ENCODE measurements around the gene ORC3.
"Not testable (repeated sequence)": the region's sequence is repeated elsewhere in the genome, so short reads cannot be mapped to it uniquely, and the experiment has no call there.

ORC3 gene

DNA sequence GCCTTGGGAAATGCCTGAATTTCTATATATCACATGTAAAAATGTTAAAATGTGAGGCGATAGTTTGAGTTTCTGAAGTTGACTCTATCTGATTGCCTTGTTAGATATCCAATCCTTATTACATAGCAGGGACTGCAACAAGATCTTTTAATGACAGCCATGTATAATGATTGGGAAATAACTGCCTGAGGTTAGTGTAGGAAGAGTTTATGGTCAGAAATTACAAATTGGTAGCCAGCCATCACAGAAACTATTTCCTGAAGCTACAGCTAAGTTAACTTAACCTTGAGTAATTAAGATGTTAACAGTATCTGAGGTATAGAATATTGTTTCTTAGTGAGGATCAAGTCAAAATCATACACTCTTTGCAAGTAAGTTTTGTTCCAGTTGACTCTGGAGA, 71.1 kb downstream of the ORC3 start:
- peak; percentile 12 for DNase-seq (ENCODE audit: low spot score)

DNA sequence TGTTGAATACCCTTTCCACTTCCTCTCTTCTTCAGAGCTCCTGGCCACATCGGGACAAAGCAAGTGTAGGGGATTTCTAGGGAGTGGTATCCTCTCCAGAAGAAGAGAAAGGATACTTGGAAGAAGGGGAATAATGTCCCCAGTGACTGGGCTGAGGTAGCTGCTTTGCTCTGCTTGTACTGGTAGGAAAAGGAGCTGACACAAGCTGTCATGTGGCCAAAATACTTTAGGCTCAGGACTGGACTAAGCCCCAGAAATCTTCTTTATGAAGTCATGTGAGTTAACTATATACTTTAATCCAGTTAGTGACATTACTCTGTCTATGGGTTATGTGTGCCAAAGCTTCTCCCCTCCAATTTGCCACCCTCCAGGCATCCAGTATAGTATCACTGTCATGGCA, 71.6 kb downstream of the ORC3 start:
- DNase-seq (ENCODE audit: low spot score): peak; percentile 16

DNA sequence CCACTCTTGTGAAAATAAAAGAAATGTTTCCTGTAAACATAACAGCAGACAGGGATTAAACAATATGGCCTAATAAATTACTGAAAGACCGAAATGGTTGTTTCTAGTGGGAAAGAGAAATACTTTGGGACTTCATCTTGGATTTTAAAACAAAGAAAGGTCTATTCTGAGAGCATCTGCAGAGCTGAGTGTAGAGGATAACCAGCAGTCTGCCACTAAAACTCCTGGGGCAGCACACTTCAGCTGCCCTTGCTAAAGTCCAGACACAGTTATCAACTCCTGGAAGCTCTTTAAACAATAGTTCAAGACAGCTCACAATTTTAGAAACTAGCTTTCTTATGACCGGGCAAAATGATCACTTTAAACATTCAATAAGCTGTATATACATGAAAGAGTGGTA, 73.5 kb downstream of the ORC3 start:
- no peak for DNase-seq (ENCODE audit: low spot score)

DNA sequence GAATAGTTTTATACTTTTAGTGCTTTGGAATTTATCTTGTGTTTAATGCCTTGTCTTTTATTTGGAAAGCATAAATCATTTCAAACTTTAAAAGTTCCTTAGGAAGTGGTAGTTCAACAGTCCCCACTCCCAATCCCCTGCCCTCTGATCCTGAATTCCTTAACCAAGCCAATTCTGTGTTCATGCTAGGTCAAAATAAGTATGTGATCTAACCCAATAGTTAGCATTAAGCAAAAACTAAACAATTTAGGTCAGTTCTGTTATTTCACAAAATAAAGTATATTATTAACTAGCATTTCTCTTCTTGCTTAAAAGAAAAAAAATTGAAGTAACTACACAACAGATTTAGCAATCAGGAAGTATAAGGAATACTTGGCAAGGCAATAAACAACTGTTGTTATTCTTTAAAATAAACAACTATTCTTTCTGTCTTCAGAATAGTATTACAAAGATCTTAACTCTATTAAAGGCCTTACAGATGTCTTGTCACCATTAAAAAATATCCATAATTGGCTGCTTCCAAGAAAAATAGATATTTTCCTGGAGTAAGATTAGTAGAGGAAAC, 75.1 kb downstream of the ORC3 start:
- DNase-seq (ENCODE audit: low spot score): no peak

DNA sequence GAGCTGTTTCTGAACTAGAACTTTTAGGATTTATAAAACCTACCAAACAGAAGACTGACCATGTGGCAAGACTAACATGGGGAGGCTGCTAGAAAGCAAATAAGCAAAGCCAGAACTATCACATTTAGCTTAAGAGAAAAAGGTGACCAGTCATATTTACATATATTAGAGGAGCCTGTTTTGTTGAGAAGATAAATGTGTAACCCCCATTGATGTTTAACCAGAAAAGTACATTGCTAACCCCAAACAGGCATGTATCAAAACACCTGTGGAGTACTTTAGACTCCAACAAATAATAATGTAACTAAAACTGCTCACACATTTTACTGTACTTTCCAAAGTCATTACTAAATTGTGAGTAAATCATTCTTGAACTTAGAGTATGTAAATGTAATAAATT, 77.1 kb downstream of the ORC3 start:
- DNase-seq (ENCODE audit: low spot score): no peak

DNA sequence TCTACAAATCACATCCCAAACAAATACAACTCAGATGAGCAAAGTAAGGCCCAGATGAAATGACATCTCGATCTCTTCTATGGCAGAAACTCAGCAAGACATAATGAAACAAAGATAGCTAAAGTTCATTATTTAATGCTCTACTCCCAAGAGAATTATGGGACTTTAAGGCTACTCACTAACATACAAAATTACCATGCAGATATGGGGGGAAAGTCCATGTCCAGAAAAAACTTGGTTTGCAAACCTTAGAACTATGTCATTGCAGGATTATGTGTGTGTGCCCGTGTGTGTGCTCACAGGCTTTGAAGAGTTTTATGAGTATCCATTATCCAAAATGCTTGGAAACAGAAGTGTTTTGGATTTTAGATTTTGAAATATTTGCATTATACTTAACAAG, 78.1 kb downstream of the ORC3 start:
- DNase-seq (ENCODE audit: low spot score): no peak

DNA sequence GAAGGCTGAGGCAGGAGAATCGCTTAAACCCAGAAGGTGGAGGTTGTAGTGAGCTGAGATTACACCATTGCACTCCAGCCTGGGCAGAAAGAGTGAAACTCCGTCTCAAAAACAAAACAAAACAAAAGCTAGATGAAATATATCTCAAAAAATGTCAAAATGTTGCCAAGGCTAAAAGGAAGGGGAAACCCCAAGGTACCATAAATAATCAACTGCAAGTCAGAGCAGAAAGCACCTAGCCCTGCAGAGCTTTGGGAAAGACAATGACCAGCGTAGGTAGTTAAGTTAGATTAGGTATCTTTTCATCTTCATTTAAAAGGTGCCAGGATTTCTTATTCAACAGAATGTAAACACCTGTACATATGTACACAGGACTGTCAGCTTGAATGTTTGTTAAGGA, 79.1 kb downstream of the ORC3 start:
- no peak for DNase-seq (ENCODE audit: low spot score)

DNA sequence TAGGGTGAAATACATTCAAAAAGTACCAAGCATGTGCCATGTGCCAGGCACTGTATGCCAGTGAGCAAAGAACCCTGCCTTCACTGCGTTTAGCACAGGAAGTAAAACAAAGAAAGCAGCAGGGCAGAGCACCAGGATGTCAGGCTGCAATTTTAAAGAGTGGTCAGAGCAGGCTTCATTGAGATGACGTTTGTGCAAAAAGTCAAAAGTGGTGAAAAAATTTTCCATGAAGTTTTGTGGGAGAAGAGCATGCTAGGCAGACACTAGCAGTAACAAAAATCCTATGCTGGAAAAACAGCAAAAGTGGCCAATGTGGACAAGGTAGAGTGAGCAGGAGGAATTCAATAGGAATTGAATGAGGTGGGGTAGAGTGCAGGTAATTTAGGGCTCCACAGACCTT, 80.8 kb downstream of the ORC3 start:
- DNase-seq (ENCODE audit: low spot score): no peak

DNA sequence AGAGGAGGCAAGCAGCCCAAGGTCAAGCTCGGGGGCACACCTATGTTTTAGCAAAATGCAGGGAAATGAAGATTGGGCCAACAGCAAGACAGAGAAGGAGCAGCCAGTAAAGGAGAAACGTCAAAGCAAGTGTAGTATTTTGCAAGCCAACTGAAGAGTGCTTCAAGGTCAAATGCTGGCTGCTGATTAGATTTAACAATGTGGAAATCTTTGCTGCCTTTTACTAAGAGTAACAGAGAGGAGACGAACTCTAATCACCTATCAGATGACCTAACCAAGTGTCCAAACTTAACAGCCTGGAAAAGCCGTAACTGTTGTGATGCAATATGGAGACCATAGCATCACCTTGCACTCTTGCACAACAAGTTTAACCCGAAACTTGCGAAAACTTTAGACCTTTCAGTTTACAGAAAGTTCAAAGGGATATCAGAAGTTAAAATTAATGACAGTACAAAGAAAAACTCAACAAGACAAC, 81.7 kb downstream of the ORC3 start:
- DNase-seq (ENCODE audit: low spot score): no peak

DNA sequence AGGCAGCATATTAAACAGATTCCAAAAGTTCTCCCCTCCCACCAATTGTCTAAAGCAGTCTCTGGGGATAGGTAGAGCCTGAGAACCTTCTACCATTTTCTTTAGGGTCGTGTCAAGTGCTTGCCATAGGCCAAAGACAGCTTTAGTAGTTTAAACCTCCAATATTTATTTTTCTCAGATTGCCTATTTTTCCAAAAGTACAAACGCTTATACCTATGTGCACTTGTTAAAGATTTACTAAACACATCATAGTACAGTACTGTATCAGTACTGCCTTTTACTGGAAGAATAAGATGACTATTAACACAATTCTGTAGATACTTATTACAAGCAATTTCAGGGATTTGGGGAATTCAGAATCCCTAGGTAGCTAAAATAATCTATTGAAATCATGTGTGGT, 82.7 kb downstream of the ORC3 start:
- no peak for DNase-seq (ENCODE audit: low spot score)

DNA sequence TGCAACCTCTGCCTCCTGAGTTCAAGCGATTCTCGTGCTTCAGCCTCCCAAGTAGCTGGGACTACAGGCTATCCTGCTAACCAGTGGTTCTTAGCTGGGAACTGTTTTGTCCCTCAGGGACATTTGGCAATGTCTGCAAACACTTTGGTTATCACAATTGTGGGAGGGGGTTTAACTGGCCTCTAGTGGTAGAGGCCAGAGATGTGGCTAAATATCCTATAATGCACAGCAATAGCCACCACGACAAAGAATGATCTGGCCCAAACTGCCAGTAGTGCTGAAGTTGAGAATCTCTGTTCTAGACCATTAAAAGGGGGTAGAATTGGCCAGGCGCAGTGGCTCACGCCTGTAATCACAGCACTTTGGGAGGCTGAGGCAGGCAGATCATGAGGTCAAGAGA, 83.3 kb downstream of the ORC3 start:
- DNase-seq (ENCODE audit: low spot score): no peak

DNA sequence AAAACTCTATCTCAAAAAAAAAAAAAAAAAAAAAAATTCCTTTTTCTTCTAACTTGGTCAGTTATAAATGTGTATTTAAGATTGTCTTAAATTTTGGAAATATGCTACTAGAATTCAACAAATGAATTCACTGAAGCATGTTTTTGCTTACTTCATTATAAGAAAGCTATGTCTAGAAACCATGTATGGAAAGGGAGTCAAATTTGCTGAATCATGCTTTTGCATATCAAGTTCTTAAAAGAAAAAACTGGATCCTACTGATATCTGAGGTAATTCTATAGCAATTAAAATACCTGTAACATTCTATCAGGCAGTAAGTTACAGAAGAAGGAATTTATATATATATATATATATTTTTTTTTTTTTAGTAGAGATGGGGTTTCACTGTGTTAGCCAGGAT, 84.4 kb downstream of the ORC3 start:
- no peak for DNase-seq (ENCODE audit: low spot score)

DNA sequence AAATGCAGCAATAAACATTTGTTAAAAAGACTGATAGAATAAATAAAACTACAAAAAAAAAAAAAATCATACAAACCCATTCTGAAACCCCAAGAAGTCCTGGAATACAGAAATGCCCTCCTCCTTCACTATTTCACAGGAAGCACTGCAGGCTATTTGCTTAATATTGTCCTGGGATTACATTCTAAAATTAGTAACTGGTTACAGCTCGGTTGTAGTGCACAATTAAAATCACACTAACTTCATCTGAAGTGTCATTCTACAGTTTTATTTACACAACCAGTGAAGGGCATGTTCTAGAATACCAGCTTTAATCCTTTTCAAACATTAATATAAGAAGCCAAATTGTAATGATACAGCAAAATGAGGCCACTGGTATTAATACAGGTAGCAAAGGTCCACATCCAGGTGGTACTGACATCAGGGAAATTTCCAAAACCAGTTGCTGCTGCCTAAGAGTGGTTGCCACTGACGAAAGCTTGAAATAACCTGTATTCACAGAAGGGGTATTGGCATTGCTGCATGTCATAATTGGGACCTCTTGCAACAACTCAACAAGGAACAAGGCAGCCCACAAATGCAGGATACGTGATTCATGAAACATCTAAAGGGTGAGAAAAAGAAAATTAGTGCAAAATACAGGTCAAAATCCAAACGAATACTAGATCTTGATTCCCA, 85.2 kb downstream of the ORC3 start:
- no peak for DNase-seq (ENCODE audit: low spot score)

DNA sequence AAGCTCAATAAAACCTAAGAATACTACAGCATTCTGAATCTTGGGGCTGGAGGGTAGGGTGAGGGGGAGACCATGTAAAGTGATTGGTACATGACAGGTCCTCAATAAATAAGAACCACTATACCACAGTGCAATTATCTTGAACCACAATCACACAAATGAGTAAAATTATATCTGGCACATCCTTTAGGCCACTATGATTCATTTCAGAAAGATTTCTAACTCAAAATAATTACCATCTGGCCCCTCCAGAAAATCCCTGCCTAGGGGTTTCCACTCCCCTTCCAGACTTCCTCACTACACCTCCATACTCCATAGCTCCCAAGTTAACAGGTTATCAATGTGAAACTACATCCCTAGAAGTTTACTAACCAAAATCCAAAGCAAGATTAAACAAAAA, 92.4 kb downstream of the ORC3 start:
- peak; percentile 14 for DNase-seq (ENCODE audit: low spot score)

DNA sequence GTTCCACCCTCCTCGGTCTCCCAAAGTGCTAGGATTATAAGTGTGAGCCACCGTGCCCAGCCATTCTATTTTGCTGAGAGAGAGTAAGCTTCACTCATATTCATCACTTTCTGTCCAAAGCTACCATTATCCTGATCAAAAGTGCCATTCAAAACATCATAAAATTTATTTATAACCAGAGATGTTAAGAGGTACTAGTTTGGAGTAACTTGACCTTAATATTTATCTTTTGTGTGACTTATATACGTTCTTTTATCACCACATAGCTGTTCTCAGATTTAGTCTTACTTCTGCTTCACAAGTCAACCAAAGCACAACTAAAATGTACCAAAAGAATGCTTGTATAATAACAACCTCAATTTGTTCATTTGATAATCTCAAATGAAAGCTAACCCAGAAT, 94.0 kb downstream of the ORC3 start:
- DNase-seq (ENCODE audit: low spot score): no peak

DNA sequence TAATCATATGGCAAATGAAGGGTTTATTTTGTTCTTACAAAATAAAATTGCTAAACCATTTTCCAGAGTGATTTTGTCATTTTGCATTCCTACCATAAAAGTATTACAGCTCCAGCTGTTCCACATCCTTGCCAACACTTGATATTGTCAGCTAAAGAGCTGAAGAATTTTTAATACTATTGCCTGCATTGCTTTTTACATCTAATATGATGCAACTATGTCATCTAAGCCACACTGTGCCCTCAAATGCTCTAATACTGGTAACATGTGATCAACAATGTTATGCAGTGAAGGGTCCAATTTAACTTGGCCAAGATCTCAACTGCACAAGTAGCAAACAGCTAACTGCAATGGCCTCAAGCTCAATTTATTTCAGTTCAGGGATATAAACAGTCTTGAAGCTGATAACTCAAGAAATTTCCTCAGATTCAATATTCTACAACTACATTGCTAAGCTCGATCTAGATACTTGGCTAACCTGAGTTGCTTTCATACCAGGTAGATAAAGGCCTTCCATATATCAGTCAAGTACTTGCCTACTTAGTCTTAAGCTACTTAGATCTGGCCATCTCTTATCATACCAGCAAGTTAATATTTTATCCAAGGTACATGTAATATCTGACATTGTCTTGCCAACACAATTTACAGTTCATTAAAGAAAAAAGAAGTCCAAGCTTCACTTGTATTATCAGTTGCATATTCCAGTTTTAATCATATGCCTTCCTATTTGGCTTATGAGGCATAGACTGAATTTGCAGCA, 95.1 kb downstream of the ORC3 start:
- no peak for DNase-seq (ENCODE audit: low spot score)

DNA sequence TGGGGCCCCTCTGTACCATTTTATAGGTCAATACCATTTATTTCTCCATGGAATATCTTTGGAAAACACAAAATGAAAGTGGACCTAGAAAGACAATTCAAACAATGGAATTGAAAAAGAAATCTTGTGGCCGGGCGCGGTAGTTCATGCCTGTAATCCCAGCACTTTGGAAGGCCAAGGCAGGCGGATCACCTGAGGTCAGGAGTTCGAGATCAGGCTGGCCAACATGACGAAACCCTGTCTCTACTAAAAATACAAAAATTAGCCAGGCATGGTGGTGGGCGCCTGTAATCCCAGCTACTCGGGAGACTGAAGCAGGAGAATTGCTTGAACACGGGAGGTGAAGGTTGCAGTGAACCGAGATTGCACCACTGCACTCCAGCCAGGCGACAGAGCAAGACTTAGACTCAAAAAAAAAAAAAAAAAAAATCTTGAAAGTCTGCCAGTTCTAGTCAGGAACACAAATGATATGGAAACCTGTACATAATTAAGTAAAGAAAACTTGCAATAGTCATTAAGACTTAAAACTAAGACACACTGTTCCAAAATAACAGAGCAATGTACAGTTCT, 96.8 kb downstream of the ORC3 start:
- DNase-seq (ENCODE audit: low spot score): not testable (repeated sequence)

DNA sequence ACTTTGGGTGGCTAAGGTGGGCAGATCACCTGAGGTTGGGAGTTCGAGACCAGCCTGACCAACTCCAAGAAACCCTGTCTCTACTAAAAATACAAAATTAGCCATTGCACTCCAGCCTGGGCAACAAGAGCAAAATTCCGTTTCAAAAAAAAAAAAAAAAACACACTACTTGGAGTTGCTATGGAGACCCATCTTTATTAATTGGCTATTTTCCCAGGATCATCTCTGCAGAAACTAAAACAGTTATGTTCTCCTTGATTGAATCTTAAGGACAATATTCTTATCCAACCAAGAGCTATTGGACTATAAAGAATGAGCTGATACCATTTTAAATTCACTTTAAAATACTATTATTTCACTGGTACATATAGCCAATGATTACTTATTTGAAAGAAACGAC, 97.4 kb downstream of the ORC3 start:
- DNase-seq (ENCODE audit: low spot score): no peak

DNA sequence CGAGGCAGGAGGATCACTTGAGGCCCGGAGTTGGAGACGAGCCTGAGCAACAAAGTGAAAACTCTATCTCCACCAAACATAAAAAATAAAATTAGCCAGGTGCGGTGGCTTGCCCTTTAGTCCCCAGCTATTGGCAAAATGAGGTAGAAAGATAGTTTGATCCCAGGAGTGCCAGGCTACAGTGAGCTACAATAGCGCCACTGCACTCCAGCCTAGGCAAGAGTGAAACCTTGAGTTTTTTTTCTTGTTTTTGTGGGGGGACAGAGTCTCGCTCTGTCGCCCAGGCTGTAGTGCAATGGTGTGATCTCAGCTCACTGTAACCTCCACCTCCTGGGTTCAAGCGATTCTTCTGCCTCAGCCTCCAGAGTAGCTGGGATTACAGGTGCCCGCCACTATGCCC, 98.0 kb downstream of the ORC3 start:
- not testable (repeated sequence) for DNase-seq (ENCODE audit: low spot score)

DNA sequence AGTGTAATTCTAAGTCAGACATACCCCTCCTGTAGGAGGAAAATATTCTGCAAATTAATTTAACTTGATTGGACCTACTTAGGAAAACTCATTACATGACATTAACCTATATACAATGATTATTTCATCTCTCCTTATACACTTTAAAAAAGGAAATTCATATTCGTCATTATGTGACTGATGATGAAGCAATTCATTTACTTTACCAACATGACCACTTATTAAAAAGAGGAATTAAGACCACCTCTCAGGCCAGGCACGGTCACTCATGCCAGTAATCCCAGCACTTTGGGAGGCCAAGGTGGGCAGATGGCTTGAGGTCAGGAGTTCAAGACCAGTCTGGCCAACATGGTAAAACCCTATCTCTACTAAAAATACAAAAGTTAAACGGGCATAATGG, 100.5 kb downstream of the ORC3 start:
- no peak for DNase-seq (ENCODE audit: low spot score)

DNA sequence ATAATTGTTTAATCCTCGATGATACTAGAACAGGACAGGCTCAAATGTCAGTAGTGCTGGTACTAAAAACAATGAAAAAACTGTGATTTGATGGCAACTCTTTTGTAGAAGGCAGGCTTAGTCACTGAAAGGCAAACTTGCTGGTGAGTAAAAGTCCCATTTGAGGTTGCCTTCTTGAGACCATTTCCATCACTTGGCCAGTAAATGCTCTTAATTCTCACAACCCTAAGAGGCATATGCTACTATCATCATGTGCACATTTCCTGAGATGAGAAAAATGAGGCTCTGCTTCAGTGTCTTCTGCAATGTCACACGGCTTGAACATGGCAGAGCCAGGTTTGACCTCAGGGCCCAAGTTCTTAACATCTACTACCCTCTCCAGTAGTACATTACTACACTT, 102.2 kb downstream of the ORC3 start:
- no peak for DNase-seq (ENCODE audit: low spot score)

DNA sequence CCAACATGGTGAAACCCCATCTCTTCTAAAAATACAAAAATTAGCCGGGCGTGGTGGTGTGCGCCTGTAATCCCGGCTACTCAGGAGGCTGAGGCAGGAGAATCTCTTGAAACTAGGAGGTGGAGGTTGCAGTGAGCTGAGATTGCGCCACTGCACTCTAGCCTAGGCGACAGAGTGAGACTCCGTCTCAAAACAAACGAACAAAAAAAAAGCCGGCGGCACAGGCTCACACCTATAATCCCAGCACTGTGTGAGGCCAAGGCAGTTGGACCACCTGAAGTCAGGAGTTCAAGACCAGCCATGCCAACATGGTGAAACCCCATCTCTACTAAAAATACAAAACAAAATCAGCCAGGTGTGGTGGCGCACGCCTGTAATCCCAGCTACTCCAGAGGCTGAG, 106.9 kb downstream of the ORC3 start:
- not testable (repeated sequence) for DNase-seq (ENCODE audit: low spot score)
